ENCODE measurements around the gene CCNF.

CCNF gene

DNA sequence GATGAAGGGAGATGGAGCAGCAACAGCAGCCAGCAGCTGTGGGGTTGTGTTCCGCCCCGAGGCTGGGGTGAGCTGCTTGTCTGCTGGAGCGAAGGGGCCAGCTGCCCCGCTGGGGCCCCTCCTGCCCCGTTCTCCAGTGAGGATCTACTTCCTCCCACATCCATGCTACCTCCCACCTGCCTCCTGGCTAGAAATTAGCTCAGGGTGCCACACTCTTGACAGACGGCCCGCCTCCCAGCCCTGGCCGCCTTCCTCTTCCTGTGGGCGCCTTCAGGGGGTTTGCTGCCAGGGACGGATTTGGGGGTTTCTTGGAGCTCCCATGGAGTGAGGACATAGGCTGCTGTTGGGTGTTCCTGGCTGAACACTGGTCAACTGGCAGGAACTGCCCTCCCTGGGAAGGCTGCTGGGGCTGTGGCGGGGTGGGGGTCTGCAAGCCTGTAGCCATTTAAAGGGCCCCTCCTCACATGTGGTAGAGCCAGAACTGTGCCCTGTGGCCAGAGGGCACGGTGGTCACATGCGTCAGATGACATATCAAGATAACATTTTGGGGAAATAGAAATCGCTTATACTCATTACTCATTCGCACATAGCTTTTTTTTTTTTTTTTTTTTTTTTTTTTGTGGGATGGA is 58.8 kb downstream of the CCNF start:
- DNase-seq, result no peak

DNA sequence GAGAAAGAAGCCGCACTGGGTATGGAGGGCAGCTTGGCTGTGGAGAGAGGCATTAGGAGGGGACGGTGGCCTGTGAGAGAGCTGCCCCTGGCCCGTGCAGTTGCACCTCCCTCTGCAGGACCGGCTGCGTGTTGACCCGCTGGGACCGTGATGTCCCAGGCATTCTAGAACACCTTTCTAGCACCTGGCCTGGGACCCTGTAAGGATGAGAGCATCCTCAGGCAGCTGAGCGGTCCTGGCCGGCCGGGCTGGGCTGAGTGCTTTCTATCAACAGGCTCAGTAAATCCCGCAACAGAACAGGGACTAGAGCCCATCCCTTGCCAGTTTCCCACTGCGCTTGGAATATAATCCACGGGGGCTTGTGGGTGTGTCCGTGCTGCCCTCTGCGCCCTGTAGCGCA is 60.3 kb downstream of the CCNF start:
- no peak for DNase-seq

DNA sequence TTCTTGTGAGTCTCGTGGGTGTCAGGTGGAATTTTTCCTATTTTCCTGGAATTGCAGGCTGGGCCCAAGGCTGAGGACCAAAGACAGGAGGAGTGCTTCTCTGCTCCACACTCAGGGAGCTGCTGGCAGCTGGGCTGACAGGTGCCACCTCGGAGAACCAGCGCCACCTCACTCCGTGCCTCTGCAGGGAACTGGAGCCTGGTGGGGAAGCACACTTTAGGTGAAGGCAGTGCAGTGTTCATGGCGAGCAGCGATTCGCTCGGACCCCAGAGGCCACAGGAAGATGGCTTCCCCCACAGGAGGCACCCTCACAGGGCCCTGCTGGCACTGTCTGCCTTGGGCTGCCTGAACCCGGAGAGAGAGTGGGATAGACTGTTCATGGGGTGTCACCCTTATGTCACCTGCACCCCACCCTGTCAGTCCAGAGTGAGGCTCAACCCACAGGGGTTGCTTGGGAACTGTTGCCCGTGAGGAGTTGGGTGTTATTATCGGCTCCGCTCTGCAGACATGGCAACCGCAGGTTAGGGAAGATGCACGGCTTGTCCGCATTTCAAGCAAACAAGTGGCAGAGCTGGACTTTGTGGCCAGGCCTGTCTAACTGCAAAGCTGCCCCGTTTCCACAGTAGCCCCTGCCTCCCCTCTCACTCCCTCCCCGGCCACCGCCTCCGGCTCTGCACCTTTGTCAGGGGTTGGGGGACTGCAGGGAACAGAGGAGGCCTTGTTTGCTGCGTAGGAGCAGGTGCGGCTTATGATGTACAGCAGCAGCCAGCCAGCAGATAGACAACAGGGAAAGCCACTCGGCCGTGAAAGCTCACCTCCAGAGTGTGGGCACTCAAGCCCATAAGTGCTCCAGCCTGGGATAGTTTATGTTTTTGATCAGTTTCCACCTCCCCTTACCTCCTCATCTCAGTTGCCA is 61.2 kb downstream of the CCNF start:
- no peak for DNase-seq

DNA sequence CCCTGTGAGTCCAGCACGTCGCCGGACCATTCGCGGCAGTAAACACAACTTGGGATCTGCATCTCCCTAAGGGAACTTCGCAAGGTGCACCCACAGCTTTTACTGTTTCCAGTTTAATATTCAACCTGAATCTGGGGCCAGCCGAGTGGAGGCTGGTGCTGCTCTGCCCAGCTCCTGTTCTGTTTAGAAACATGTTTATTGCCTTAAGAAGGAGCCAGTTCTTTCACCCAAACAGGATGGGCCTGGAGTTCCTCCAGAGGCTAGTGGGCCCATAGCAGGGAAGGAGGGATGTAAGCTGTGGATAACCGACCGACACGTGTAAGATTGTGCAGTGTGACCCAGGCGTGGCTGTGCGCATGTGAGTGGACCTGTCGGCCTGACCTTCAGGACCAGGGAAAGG is 63.0 kb downstream of the CCNF start:
- no peak for DNase-seq

DNA sequence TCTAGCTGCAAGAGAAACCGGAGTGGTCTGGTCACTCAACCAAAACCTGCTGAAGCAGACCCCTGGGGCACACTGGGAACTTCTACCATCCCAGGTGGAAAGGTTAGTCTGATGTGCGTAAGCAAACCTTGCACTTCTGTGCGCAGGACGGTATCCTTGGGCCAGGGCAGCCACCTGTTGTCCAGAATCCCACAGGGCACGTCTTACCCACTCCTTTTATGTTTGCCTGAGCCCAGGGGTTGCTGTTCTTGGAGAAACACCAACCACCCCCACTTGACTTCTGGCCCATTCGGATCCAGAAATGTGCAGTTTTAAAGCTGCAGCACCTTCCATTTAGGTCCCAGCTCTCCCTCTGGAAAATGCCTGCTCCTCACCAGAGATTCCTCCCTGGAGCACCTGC is 64.4 kb downstream of the CCNF start:
- no peak for DNase-seq

DNA sequence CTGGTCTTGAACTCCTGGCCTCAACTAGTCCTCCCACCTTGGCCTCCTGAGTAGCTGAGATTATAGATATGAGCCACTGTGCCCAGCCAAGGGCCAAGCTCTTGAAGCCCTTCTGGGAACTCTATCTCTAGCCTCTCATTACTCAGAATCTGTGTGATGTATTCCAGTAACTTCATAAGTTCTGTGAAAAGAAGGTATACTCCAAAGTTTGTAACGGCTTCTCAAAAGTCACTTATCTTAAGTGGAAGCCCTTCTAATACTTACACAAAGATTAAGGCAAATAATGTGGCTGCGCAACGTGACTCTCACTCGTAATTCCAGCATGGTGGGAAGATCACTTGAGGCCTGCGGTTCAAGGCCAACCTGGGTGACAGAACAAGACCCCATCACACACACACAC is 65.4 kb downstream of the CCNF start:
- DNase-seq, result no peak

DNA sequence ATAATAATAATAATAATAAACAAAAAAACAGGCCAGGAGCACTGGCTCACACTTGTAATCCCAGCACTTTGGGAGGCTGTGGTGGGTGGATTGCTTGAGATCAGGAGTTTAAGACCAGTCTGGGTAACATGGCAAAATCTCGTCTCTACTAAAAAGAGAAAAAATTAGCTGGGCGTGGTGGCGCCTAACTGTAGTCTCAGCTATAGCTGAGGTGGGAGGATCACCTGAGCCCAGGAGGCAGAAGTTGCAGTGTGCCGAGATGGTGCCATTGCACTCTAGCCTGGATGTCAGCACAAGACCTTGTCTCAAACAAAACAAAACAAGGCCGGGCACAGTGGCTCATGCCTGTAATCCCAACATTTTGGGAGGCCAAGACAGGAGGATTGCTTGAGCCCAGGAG is 65.8 kb downstream of the CCNF start:
- no peak for DNase-seq

DNA sequence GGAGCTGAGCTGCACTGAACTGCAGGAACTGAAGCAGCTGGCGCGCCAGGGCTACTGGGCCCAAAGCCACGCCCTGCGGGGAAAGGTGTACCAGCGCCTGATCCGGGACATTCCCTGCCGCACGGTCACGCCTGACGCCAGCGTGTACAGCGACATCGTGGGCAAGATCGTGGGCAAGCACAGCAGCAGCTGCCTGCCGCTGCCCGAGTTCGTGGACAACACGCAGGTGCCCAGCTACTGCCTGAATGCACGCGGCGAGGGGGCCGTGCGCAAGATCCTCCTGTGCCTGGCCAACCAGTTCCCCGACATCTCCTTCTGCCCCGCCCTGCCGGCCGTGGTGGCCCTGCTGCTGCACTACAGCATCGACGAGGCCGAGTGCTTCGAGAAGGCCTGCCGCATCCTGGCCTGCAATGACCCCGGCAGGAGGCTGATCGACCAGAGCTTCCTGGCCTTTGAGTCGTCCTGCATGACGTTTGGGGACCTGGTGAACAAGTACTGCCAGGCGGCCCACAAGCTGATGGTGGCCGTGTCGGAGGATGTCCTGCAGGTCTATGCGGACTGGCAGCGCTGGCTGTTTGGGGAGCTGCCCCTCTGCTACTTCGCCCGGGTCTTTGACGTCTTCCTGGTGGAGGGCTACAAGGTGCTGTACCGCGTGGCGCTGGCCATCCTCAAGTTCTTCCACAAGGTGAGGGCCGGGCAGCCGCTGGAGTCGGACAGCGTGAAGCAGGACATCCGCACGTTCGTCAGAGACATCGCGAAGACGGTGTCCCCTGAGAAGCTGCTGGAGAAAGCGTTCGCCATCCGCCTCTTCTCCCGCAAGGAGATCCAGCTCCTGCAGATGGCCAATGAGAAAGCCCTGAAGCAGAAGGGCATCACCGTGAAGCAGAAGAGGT is 67.2 kb downstream of the CCNF start:
- DNase-seq, result no peak

DNA sequence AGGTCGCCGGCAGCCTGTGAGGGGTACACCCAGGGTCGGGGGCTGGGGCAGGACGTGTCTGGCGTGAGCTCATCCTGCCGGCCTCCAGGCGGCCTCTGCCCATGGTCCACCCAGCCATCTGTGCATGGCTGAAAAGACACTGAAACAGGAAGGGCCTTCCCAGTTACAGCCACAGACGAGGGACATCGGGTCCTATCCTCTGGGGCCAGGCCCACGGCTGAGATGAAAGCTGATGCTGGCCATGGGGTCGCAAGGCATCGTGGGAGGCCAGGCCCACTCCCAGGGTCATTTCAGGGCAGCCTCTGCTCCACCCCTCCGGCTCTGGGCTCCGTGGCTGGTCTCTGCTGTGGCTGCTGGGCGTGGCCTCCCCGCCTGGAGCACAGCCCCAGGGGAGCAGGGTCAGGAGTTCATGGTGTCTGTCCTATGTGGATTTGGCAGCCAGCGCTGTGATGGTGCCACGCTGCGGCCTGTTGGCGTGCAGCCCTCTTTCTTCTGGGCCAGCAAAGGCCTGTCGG is 67.9 kb downstream of the CCNF start:
- DNase-seq, result peak; percentile 39

DNA sequence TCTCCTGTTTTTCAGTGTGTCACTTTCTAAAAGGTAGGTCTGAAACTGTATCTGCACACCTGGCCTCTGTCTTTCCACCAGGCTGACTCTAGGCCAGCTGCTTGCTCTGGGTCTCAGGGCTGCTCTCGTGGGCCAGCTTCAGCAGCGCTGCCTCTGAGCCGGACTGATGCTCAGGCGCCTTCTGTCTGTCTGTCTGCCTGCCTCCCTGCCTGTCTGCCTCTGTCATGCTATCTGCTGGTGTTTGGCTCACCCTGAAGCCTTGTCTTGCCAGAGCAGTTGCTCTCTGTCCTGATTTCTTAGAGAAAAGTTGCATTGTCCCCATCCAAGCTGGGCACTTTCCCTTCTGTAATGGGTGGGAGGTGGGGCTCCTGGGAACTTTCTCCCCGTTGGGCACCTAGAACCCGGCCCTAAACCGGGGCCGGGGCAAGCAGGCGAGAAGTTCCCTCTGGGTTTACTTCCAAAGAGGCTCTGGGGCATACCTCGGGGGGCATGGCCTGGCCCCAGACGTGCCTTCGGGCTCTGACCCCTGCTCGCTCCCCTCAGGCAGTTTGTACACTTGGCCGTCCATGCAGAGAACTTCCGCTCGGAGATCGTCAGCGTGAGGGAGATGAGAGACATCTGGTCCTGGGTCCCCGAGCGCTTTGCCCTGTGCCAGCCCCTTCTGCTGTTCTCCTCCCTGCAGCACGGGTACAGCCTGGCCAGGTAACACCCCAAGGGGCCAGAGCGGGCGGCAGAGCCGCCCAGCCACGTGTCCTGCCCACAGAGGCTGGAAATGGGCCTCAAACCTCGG is 68.6 kb downstream of the CCNF start:
- no peak for DNase-seq

DNA sequence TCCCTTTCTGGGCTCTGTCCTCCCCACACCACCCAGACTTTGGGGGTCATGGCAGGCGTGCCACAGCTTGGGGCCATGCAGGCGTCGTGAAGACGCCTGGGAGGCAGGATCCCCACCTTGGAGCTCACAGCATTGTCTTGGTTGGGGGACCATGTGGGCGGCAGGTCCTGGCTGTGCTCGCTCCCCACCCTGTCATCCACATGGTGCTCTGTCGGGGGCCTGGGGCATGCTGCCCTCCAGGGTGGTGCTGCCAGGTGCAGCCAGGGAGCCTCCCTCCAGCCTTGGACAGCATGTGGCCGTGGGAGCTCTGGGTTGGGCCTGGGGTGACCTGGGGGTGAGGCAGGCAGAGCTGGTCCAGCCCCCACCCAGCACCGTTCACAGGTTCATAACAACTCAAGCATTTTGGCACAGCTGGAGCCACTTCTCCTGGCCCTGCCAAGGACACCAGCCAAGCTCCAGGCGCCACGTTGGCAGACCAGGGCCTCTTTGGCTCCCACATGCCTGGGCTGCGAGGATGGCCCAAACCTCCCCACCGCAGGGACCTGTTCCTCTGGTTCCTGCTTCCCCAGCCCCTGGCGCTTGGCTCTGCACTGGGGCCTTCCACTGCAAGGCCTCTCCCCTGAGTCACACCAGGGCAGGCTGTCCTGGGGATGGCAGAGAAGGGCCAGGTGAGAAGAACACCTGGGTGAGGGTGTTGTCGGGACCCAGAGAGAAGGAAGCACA is 69.4 kb downstream of the CCNF start:
- DNase-seq, result no peak

DNA sequence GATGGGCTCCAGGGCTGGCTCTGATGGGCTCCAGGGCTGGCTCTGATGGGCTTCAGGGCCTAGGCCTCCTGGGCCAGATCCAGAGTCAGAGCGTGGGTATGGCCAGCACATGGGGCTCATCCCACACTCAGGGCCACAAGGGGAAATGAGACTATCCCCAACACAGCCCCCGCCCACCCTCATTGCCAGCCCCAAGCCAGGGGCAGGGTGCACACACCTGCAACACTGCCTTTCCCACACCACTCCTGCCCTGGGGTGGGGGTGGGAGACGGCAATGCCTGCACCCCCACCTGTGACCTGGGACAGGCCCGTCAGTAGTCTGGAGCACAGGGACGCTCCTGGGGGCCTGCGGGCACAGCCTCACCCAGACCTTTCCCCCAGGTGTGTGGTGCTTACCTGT is 70.2 kb downstream of the CCNF start:
- DNase-seq, result no peak

DNA sequence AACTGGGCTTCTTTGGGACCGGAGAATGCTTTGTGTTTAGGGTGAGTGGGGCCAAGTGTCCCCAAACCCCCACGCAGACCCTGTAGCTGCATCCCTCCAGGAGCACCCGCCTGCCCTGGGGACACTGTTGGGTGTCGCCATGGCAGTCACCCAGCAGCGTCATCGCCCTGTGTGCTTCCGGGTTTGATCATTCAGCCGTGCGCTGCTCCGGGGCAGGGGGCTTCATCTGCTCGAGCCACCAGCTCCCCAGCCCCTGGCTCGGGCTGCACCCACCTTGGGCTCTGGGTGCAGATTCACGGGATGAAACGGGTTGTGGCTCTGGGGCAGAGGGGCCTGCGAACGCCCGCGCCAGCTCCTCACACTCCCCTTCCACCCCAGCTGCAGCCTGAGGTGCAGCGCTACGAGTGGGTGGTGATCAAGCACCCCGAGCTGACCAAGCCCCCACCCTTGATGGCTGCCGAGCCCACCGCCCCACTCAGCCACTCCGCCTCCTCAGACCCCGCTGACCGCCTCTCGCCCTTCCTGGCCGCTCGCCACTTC is 70.7 kb downstream of the CCNF start:
- DNase-seq, result no peak

DNA sequence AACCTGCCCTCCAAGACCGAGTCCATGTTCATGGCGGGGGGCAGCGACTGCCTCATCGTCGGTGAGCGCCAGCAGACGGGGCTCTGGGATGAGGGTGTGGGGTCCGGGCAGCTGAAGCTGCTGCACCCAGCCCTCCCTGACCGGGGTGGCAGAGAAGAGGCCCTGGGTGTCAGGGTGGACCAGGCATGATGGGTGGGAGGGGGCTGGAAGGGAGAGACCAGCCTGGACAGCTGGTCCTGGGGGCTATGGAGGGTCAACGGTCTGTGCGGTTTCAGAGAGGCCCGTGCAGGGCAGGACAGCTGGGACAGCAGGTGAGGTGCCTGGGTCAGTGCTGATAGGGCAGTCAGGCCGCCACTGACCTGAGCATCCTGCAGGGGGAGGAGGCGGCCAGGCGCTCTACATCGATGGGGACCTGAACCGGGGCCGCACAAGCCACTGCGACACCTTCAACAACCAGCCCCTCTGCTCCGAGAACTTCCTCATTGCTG is 71.2 kb downstream of the CCNF start:
- DNase-seq, result no peak

DNA sequence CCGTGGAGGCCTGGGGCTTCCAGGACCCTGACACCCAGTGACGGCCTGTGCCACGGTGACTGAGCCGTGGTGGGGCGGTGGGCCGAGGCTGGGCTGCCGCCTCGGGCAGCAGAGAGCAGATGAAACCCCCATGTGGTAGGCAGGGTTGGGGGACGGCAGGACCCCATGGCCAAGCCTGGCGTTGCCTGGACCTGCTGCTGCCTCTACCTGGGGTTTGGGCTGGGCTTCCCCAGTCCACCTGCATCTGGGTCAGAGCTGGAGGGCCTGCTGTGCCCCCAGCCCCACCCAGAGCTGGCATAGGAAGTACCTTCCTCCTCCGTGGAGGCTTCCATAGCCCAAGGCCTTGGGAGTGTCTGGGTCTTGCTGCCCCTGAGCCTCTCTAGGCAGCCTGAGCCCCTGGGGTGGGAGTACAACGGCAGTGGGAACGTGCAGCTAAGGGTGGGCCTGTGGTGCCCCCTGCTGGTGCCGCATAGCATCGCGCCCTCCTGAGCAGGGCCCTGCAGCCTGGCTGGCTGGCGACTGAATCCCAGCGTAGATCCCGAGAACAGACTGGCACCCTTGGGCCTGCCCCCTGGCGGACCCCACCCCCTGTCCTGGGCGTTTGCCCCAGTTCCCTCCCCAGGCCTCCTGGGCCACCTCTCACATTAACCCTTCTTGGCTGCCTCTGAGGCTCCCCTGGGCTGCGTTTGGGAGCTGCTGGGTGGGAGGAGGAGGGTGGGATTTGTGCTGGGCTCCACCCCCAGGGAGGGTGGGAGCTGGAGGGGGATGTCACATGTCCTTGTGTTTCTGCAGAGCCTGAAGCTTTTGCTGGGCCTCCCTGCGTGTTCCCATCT is 71.9 kb downstream of the CCNF start:
- DNase-seq, result peak; percentile 66

DNA sequence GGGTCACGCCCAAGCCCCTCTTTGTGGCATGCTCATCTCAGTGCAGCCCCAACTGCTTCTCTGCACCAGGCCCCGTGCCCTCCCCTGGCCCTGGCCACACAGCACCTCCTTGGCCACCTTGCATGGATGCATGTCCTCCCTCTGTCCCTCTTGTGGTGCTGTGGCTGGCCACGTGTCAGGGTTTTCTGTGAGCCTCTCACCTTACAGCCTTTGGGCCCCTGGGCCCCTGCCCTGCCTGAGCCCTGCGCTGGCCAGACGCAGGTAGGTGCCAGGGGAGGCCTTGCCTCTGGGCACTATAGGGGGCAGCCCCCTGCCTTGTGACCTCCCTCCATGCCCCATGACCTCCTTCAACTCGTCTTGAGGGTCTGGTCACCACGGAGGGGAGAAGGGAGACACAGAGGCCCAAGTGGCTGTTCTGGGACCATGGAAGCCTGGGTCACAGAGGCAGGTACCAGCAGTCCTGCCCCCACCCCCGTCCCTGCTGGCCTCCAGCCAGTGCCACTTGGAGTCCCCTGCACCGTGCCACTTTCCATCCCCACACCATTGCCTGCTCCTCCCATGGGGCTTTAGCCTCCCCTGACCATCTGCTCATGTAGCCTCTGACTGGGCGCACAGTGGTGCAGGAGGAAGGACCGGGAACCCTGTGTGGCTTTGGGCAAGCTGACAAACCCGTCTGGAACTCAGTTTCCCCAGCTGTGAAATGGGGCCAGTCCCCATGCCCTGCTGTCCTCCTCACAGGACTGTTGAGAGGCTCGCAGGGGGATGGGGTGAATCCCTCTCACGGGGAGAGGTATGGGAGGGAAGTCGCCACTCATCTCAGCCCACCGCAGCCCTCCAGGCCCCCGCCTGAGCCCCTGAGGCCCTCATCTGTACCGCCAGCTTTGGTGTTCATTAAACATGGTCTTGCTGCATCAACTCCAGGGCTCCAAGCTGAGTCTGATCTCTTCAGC is 73.0 kb downstream of the CCNF start:
- no peak for DNase-seq

DNA sequence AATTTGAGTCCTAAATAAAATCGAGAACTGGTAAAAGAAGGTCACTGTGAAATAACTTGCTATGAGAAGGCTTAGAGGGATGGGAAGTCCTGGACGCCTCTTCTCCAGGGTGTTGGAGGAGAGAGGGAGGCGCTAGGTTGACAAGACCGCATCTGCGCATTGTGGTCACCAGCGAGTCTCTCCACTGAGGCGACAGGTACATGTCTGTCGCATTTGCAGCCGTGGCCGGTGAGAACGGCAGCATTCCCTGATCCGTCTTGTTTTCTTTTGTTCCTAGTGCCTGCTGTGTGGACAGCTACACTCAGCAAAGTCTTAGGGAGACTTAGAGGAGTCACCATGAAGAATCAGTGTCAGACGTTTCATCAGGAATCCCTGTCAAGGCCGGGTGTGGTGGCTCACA is 76.4 kb downstream of the CCNF start:
- DNase-seq, result no peak

DNA sequence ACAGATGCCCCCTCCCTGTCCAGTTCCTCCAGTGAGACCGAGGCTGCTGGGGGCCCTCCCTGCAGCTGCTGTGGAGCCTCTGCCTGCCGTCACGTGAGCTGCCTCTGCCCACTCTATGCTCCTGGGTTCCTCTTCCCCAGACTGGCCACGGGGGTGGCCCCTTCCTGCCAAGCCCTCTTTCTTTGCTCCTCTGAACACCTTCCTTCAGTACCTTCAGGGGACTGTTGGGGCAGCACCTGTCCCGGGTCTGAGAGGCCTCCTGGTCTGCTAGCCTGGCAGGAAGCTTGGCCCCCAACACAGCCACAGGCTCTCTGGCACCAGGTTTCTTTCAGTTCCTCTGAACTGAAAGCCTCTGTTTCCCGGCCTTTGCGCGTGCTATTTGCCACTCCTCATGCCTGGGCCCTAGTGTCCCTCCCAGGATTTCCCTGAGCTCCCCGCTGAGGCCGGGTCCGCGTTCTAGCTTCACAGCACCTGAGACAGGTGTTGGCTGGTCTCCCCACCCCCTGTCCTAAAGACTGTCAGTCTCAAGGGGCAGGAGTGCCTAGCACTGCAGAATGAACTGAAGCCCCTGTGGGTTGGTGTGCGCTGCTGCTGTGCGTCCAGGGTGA is 77.9 kb downstream of the CCNF start:
- no peak for DNase-seq
